DOHH2 (cell line): ENCODE data around the gene MYH7.
A peak's percentile ranks its signal among the peaks of the same experiment; 100 is the strongest.
"Not testable (repeated sequence)": the region's sequence is repeated elsewhere in the genome, so short reads cannot be mapped to it uniquely, and the experiment has no call there.

Experiments
- H3F3A ChIP-seq: fragments of 200-600 bp; sonication (generic), shearing (Covaris generic); 2 replicates; pipeline ENCODE4 v1.6.0; 2016; ENCODE audit warnings: antibody characterized with exemption, mild to moderate bottlenecking; ENCODE audit not compliant: control insufficient read depth, insufficient read depth
- H3K27ac ChIP-seq: fragments of 200-600 bp; sonication (generic); 2 replicates; pipeline ENCODE4 v1.5.1; 2014; ENCODE audit warnings: low read depth, mild to moderate bottlenecking, low read length, moderate library complexity
- H3K27me3 ChIP-seq: fragments of 200-600 bp; sonication (generic); 2 replicates; pipeline ENCODE4 v1.6.1; 2014; ENCODE audit warnings: mild to moderate bottlenecking, low read length, mixed read lengths; ENCODE audit not compliant: control insufficient read depth
- H3K36me3 ChIP-seq: fragments of 200-600 bp; sonication (generic); 2 replicates; pipeline ENCODE4 v1.6.1; 2014; ENCODE audit warnings: mild to moderate bottlenecking, low read length, moderate library complexity, mixed read lengths; ENCODE audit not compliant: control insufficient read depth
- H3K4me1 ChIP-seq: fragments of 200-600 bp; sonication (generic); 2 replicates; pipeline ENCODE4 v1.6.1; 2014; ENCODE audit warnings: mild to moderate bottlenecking, low read length, mixed read lengths; ENCODE audit not compliant: control insufficient read depth
- H3K4me2 ChIP-seq: fragments of 200-600 bp; sonication (generic); 2 replicates; pipeline ENCODE4 v1.6.0; 2014; ENCODE audit warnings: mild to moderate bottlenecking, low read length, moderate library complexity
- H3K4me3 ChIP-seq: fragments of 200-600 bp; sonication (generic); 2 replicates; pipeline ENCODE4 v1.5.1; 2014; ENCODE audit warnings: mild to moderate bottlenecking, low read length, mixed read lengths
- H3K79me2 ChIP-seq: fragments of 200-600 bp; sonication (generic); 2 replicates; pipeline ENCODE4 v1.6.1; 2014; ENCODE audit warnings: mild to moderate bottlenecking, low read length, mixed read lengths; ENCODE audit not compliant: control insufficient read depth
- H3K9me2 ChIP-seq: fragments of 200-600 bp; sonication (generic); replicated peaks from 2 replicates; pipeline ENCODE4 v1.6.1; 2014; ENCODE audit warnings: mild to moderate bottlenecking, low read length, mixed read lengths; ENCODE audit not compliant: control insufficient read depth
- H3K9me3 ChIP-seq: fragments of 200-600 bp; sonication (generic); 2 replicates; pipeline ENCODE4 v1.6.1; 2014; ENCODE audit warnings: antibody characterized with exemption, low read length, mixed read lengths; ENCODE audit not compliant: control insufficient read depth, insufficient read depth
- H4K20me1 ChIP-seq: fragments of 200-600 bp; sonication (generic); 2 replicates; pipeline ENCODE4 v1.6.0; 2014; ENCODE audit warnings: low read depth, mild to moderate bottlenecking, antibody characterized with exemption, low read length, moderate library complexity; ENCODE audit not compliant: control insufficient read depth, insufficient read depth
- CTCF ChIP-seq: fragments of 200-600 bp; sonication (generic); IDR thresholded peaks from one replicate; pipeline ENCODE4 v1.5.1; 2014; ENCODE audit warnings: antibody characterized with exemption, mild to moderate bottlenecking, low read depth, low read length; ENCODE audit not compliant: poor library complexity, severe bottlenecking
- EZH2phosphoT487 ChIP-seq: fragments of 200-600 bp; sonication (generic); IDR thresholded peaks from 2 replicates; pipeline ENCODE4 v1.6.1; 2017; ENCODE audit warnings: borderline replicate concordance, mild to moderate bottlenecking, antibody characterized with exemption, low read length, moderate library complexity, mixed read lengths

Gene MYH7

GRCh38 chr14:23460960-23461359, 25.5 kb upstream of the MYH7 start:
- H3F3A ChIP-seq: no peaks in the 10 kb centered on the region

GRCh38 chr14:23457587-23458445, 22.4 kb upstream of the MYH7 start:
- H3K4me1 ChIP-seq: no peaks in the 10 kb centered on the region
- no peaks in the 10 kb centered on the region for H3F3A ChIP-seq
- no peaks in the 10 kb centered on the region for H3K36me3 ChIP-seq
- no peaks in the 10 kb centered on the region for H3K9me3 ChIP-seq
- no peak overlapping the region for H3K4me3 ChIP-seq
- no peak overlapping the region for H3K27ac ChIP-seq
- H3K27me3 ChIP-seq: peaks cover 9% of the 10 kb centered on the region
- H3K4me2 ChIP-seq: no peak overlapping the region
- H4K20me1 ChIP-seq: no peaks in the 10 kb centered on the region
- no peaks in the 10 kb centered on the region for H3K79me2 ChIP-seq
- TF ChIP-seq CTCF (no peak), EZH2phosphoT487 (no peak)
- H3K9me2 ChIP-seq: no peaks in the 10 kb centered on the region

More at GRCh38 chr14:23460960-23461359, 25.5 kb upstream of the MYH7 start:
- Histone ChIP-seq H3K27ac (no peak overlapping the region), H3K9me2 (no peaks in the 10 kb centered on the region), H3K4me1 (no peaks in the 10 kb centered on the region), H3K79me2 (no peaks in the 10 kb centered on the region), H4K20me1 (no peaks in the 10 kb centered on the region), H3K27me3 (peaks cover 3% of the 10 kb centered on the region; the same call in 1 of the 2 replicates), H3K9me3 (no peaks in the 10 kb centered on the region), H3K36me3 (no peaks in the 10 kb centered on the region), H3K4me3 (no peak overlapping the region), H3K4me2 (no peak overlapping the region)
- no peak for TF ChIP-seq CTCF

- H3K9me2 ChIP-seq, H3F3A ChIP-seq, H3K9me3 ChIP-seq, H4K20me1 ChIP-seq, H3K79me2 ChIP-seq, H3K27ac ChIP-seq, H3K4me3 ChIP-seq, H3K4me1 ChIP-seq, H3K4me2 ChIP-seq, H3K36me3 ChIP-seq: not testable (repeated sequence)
- H3K27me3 ChIP-seq: peaks cover 14% of the 10 kb centered on the region
- peak; percentile 16 for TF ChIP-seq CTCF
Observed at GRCh38 chr14:23456883-23457586, 21.6 kb upstream of the MYH7 start.
